ENCODE data around the gene IQCC. TPM values are rescaled to one million over a fixed set of nuclear protein-coding genes. Genes with fewer than 3 reads are reported as not detected.
A peak's percentile ranks its signal among the peaks of the same experiment; 100 is the strongest.

The IQCC gene
- total and polyA plus RNA-seq, 4 experiments from 2014 or later, result 2.3 to 2.7 (median 2.7) TPM; not detected in 1

DNA sequence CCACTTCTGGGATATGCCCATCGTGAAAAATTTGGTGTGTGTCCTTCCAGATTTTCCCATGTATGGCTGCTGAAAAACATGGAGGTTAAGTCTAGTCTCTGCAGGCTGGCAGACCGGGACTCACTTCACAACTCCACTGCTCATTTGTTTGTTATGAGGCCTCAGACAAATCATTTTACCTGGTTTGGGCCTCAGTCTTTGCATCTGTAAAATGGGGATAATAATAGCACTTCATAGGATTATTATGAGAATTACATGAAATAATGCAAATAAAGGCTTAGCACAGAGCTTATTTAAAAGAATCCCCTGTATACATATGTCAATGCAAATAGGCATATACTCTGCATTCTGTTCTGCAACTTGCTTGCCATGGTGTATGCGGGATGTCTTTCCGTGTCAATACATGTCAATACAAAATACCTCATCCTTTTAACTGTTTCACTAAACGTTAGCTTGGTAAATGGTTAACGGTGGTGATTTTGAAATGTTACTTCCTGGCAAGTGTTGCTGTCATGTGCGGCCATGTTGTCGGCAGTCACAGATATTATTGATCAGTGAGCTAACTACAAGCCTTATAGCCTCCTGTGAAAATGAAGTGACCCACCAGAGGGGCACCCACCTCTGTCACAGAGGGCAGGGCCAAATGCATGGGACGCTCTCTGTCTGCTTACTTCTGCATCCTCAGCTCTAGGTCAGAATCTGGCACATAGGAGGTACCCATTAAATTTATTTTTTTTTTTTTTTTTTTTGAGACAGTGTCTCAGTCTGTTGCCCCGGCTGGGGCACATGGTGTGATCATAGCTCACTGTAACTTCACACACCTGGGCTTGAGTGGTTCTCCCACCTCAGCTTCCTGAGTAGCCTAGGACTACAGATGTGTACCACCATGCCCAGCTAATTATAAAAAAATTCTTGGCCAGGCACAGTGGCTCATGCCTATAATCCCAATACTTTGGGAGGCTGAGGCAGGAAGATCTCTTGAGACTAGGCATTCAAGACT, 49.9 kb downstream of the IQCC start:
- H3K36me3 Mint-ChIP-seq, result peaks cover 39 to 51% of the 10 kb centered on the region in 2 donors
- peak in 3 of 5 donors; percentile 38 to 49 (median 46) for DNase-seq
- Histone ChIP-seq H3K9me3 (ENCODE audit: control insufficient read depth in 1 of 2, low read length in 2 of 2) (no peaks in the 10 kb centered on the region), H3K27ac (ENCODE audit: low read depth, low read length) (peak overlapping the region; percentile 58), H3K27me3 (ENCODE audit: insufficient read depth, low read length) (no peaks in the 10 kb centered on the region), H3K4me1 (ENCODE audit: insufficient read depth, low read length) (peaks cover 50% of the 10 kb centered on the region), H3K4me3 (ENCODE audit: low read length in 2 of 2) (peak overlapping the region; percentile 15 to 95), H3K36me3 (ENCODE audit: insufficient read depth, low read length) (no peaks in the 10 kb centered on the region)
- POLR2A ChIA-PET (ENCODE audit: partially characterized antibody), result interaction anchor here (0.6 to 26.9 kb wide), 17 partner anchors 5 to 148 kb away, joined by 3 to 819 read pairs (median 7); partner anchors contain the start of genes BSDC1, CCDC28B, FAM167B and HDAC1
- peak overlapping the region; percentile 71 to 94 (median 91) for H3K27ac Mint-ChIP-seq
- CTCF ChIA-PET (ENCODE audit: partially characterized antibody), result interaction anchor here (0.5 to 10.0 kb wide), 10 partner anchors 7 to 607 kb away, joined by 3 to 151 read pairs (median 4); partner anchors contain the start of genes FAM167B, HDAC1 and LCK
- H3K4me1 Mint-ChIP-seq, result peaks cover 30 to 77% (median 44%) of the 10 kb centered on the region in 4 donors
- no peaks in the 10 kb centered on the region for H3K9me3 Mint-ChIP-seq
- H3K27me3 Mint-ChIP-seq, result no peaks in the 10 kb centered on the region
- peak overlapping the region; percentile 86 to 100 (median 92) for H3K4me3 Mint-ChIP-seq
- intact Hi-C loops (cut with micrococcal nuclease), result no loop called here

DNA sequence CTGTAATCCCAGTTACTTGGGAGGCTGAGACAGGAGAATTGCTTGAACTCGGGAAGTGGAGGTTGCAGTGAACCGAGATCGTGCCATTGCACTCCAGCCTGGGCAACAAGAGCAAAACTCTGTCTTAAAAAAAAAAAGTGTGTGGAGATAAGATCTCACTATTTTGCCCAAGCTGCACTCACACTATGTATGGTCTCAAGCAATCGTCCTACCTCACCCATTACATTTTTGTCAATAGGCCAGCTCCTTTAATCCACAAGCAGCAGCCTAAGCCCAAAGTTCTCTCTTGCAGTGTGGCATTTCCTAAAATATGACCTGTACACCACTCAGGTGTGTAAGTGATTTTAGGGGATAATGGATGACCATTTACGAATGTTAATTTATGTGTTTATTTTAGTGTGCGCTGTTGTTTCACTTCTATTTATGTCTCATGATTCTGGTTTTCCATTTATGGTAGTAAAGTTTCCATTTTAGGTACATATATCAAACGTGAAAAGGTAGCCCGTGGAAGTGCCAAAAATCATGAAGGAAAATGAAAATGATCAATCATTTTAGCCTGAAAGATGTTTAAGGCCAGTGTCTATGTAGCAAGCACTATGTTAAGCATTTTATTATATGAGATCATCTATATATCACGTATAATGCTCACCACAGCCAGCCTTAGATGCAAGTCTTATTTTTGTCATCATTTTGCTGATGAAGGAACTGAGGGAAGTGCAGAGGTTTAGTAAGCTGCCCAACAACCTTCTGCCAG, 51.2 kb downstream of the IQCC start:
- Mint-ChIP-seq H3K36me3 (peaks cover 42 to 50% of the 10 kb centered on the region in 2 donors), H3K27ac (peak overlapping the region; percentile 91 to 98 (median 94)), H3K4me3 (peak overlapping the region; percentile 80 to 91 (median 88)), H3K27me3 (no peaks in the 10 kb centered on the region), H3K4me1 (peaks cover 30 to 73% (median 43%) of the 10 kb centered on the region in 4 donors), H3K9me3 (no peaks in the 10 kb centered on the region)
- Histone ChIP-seq H3K9me3 (ENCODE audit: control insufficient read depth in 1 of 2, low read length in 2 of 2) (no peaks in the 10 kb centered on the region), H3K36me3 (ENCODE audit: insufficient read depth, low read length) (no peaks in the 10 kb centered on the region), H3K4me3 (ENCODE audit: low read length in 2 of 2) (peak overlapping the region in 1 of 2 donors; percentile 95), H3K27me3 (ENCODE audit: insufficient read depth, low read length) (no peaks in the 10 kb centered on the region), H3K4me1 (ENCODE audit: insufficient read depth, low read length) (peaks cover 54% of the 10 kb centered on the region), H3K27ac (ENCODE audit: low read depth, low read length) (peak overlapping the region; percentile 58)
- intact Hi-C loops (cut with micrococcal nuclease), result no loop called here
- ChIA-PET CTCF (ENCODE audit: partially characterized antibody) (interaction anchor here (2.2 to 10.0 kb wide), 4 partner anchors 8 to 66 kb away, joined by 5 to 151 read pairs (median 55); partner anchors contain the start of genes FAM167B and LCK), POLR2A (ENCODE audit: partially characterized antibody) (interaction anchor here (0.6 to 26.9 kb wide), 11 partner anchors 3 to 138 kb away, joined by 3 to 819 read pairs (median 96); partner anchors contain the start of genes BSDC1, FAM167B, HDAC1 and IQCC)
- peak in 1 of 5 donors; percentile 28 for DNase-seq

DNA sequence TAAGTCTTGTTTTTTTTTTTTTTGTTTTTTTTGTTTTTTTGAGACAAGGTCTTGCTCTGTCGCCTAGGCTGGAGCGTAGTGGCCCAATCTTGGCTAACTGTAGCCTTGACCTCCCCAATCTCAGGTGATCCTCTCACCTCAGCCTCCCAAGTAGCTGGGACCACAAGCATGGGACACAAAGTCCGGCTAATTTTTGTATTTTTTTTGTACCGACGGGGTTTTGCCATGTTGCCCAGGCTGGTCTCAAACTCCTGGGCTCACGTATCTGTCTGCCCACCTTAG, 51.7 kb downstream of the IQCC start:
- Histone ChIP-seq H3K36me3 (ENCODE audit: insufficient read depth, low read length) (no peaks in the 10 kb centered on the region), H3K27me3 (ENCODE audit: insufficient read depth, low read length) (no peaks in the 10 kb centered on the region), H3K4me3 (ENCODE audit: low read length in 2 of 2) (peak overlapping the region in 1 of 2 donors; percentile 95), H3K9me3 (ENCODE audit: control insufficient read depth in 1 of 2, low read length in 2 of 2) (no peaks in the 10 kb centered on the region), H3K27ac (ENCODE audit: low read depth, low read length) (peak overlapping the region; percentile 58), H3K4me1 (ENCODE audit: insufficient read depth, low read length) (peaks cover 59% of the 10 kb centered on the region)
- peaks cover 30 to 68% (median 43%) of the 10 kb centered on the region in 4 donors for H3K4me1 Mint-ChIP-seq
- ChIA-PET CTCF (ENCODE audit: partially characterized antibody) (interaction anchor here (1.1 to 10.0 kb wide), 4 partner anchors 8 to 41 kb away, joined by 3 to 151 read pairs (median 55); partner anchors contain the start of genes FAM167B and LCK), POLR2A (ENCODE audit: partially characterized antibody) (interaction anchor here (0.8 to 26.9 kb wide), 6 partner anchors 3 to 79 kb away, joined by 3 to 819 read pairs (median 212); partner anchors contain the start of genes FAM167B, HDAC1, LCK and MARCKSL1)
- intact Hi-C loops (cut with micrococcal nuclease), result no loop called here
- peak overlapping the region; percentile 57 to 98 (median 93) for H3K27ac Mint-ChIP-seq
- DNase-seq, result no peak
- H3K36me3 Mint-ChIP-seq, result peaks cover 37 to 45% of the 10 kb centered on the region in 2 donors
- peak overlapping the region; percentile 64 to 91 (median 86) for H3K4me3 Mint-ChIP-seq
- H3K9me3 Mint-ChIP-seq, result no peaks in the 10 kb centered on the region
- H3K27me3 Mint-ChIP-seq, result no peaks in the 10 kb centered on the region

Other genes starting within 250 kb of the IQCC start
- gene KHDRBS1, start 191.8 kb upstream of the IQCC start, total RNA-seq, result 100 to 1,000 TPM; 114 to 122 TPM
- 100 to 1,000 TPM in 1 of 2 donors, 10 to 100 TPM in 1; 70.8 to 116 TPM for gene KHDRBS1, start 191.8 kb upstream of the IQCC start, polyA plus RNA-seq
- 10 to 100 TPM; 18.4 to 19.1 TPM for gene TMEM39B, start 132.7 kb upstream of the IQCC start, total RNA-seq
- gene TMEM39B, start 132.7 kb upstream of the IQCC start, polyA plus RNA-seq, result 1 to 10 TPM; 1.1 to 4.2 TPM
- gene KPNA6, start 97.6 kb upstream of the IQCC start, total RNA-seq, result 10 to 100 TPM; 60.3 to 62.5 TPM
- gene KPNA6, start 97.6 kb upstream of the IQCC start, polyA plus RNA-seq, result 10 to 100 TPM; 25.4 to 25.5 TPM
- gene TXLNA, start 26.0 kb upstream of the IQCC start, total RNA-seq, result 10 to 100 TPM; 42.6 to 43.4 TPM
- 10 to 100 TPM; 21.8 to 32.4 TPM for gene TXLNA, start 26.0 kb upstream of the IQCC start, polyA plus RNA-seq
- gene CCDC28B, start 5.1 kb upstream of the IQCC start, total RNA-seq, result 1 to 10 TPM; 4.2 to 5.1 TPM
- gene CCDC28B, start 5.1 kb upstream of the IQCC start, polyA plus RNA-seq, result 1 to 10 TPM; 8.5 to 8.6 TPM
- not detected for gene DCDC2B, start 3.4 kb downstream of the IQCC start, total RNA-seq
- not detected for gene DCDC2B, start 3.4 kb downstream of the IQCC start, polyA plus RNA-seq
- gene TMEM234, start 16.7 kb downstream of the IQCC start, total RNA-seq, result 10 to 100 TPM; 27.1 to 30.7 TPM
- gene TMEM234, start 16.7 kb downstream of the IQCC start, polyA plus RNA-seq, result 1 to 10 TPM; 5.1 to 6.1 TPM
- 10 to 100 TPM; 78.3 to 85.3 TPM for gene EIF3I, start 16.7 kb downstream of the IQCC start, total RNA-seq
- gene EIF3I, start 16.7 kb downstream of the IQCC start, polyA plus RNA-seq, result 100 to 1,000 TPM; 165 to 248 TPM
- 1 to 10 TPM in 1 of 2 experiments, under 1 TPM in 1; 0.50 to 1.2 TPM for gene FAM167B, start 41.6 kb downstream of the IQCC start, total RNA-seq
- not detected for gene FAM167B, start 41.6 kb downstream of the IQCC start, polyA plus RNA-seq
- 100 to 1,000 TPM; 431 to 436 TPM for gene LCK, start 45.6 kb downstream of the IQCC start, total RNA-seq
- gene LCK, start 45.6 kb downstream of the IQCC start, polyA plus RNA-seq, result 1,000 to 10,000 TPM in 1 of 2 donors, 100 to 1,000 TPM in 1; 779 to 1,233 TPM
- 100 to 1,000 TPM; 174 to 190 TPM for gene HDAC1, start 86.4 kb downstream of the IQCC start, total RNA-seq
- gene HDAC1, start 86.4 kb downstream of the IQCC start, polyA plus RNA-seq, result 100 to 1,000 TPM; 169 to 185 TPM
- 10 to 100 TPM; 46.5 to 47.3 TPM for gene MARCKSL1, start 130.6 kb downstream of the IQCC start, total RNA-seq
- gene MARCKSL1, start 130.6 kb downstream of the IQCC start, polyA plus RNA-seq, result 10 to 100 TPM; 74.5 to 75.9 TPM
- gene FAM229A, start 156.8 kb downstream of the IQCC start, total RNA-seq, result 10 to 100 TPM; 32.2 to 34.6 TPM
- gene FAM229A, start 156.8 kb downstream of the IQCC start, polyA plus RNA-seq, result under 1 TPM in 1 of 2 donors, not detected in 1; 0.39 TPM
- gene TSSK3, start 156.9 kb downstream of the IQCC start, total RNA-seq, result 1 to 10 TPM; 3.5 to 4.3 TPM
- gene TSSK3, start 156.9 kb downstream of the IQCC start, polyA plus RNA-seq, result under 1 TPM in 1 of 2 donors, not detected in 1; 0.73 TPM
- 100 to 1,000 TPM; 106 to 112 TPM for gene BSDC1, start 188.8 kb downstream of the IQCC start, total RNA-seq
- gene BSDC1, start 188.8 kb downstream of the IQCC start, polyA plus RNA-seq, result 10 to 100 TPM; 29.7 to 46.3 TPM

Measured in CD4-positive, alpha-beta memory T cell (primary cell).